WTC11 (cell line): ENCODE measurements around the gene LPAR3. TPM values are rescaled to one million over a fixed set of nuclear protein-coding genes. Genes with fewer than 3 reads are reported as not detected.

Experiments
- ATAC-seq: fragments of 200-7000 bp; cut with Tn5 transposase; 2 replicates; pipeline ENCODE4 v1.10.0; 2021; ENCODE audit warnings: mild to moderate bottlenecking, moderate library complexity
- CTCF ChIA-PET: fragments of 300-600 bp; sonication (Branson Sonifier 250); formaldehyde crosslinking; loops from one replicate; lab custom pipeline; 2021; ENCODE audit warnings: antibody characterized with exemption; lab: Charles Lee
- POLR2A ChIA-PET: fragments of 350-600 bp; sonication (Branson Sonifier 250); formaldehyde crosslinking; loops from one replicate; lab custom pipeline; 2021; ENCODE audit warnings: antibody characterized with exemption; lab: Charles Lee
- DNase-seq: peaks from one replicate; pipeline ENCODE4 v3.0.0; 2021; ENCODE audit warnings: low spot score
- H3K27ac Mint-ChIP-seq: 2 replicates; pipeline ENCODE4 v1.8.0; 2021; ENCODE audit warnings: mixed read lengths
- H3K27me3 Mint-ChIP-seq: 2 replicates; pipeline ENCODE4 v1.8.0; 2021; ENCODE audit warnings: low read depth, mild to moderate bottlenecking, moderate library complexity, mixed read lengths
- H3K36me3 Mint-ChIP-seq: 2 replicates; pipeline ENCODE4 v1.8.0; 2021; ENCODE audit warnings: mixed read lengths
- H3K4me1 Mint-ChIP-seq: 2 replicates; pipeline ENCODE4 v1.8.0; 2022; ENCODE audit warnings: mixed read lengths
- H3K4me3 Mint-ChIP-seq: 2 replicates; pipeline ENCODE4 v1.8.0; 2021; ENCODE audit warnings: mild to moderate bottlenecking, moderate library complexity, mixed read lengths
- H3K9me3 Mint-ChIP-seq: 2 replicates; pipeline ENCODE4 v1.8.0; 2021; ENCODE audit warnings: mixed read lengths
- AR ChIP-seq: fragments of 250-450 bp; sonication (Bioruptor Pico); IDR thresholded peaks from 2 replicates; pipeline ENCODE4 v1.9.0; 2021; ENCODE audit warnings: mild to moderate bottlenecking
- CBFB ChIP-seq: sonication (generic); formaldehyde crosslinking; IDR thresholded peaks from 2 replicates; pipeline ENCODE4 v1.8.1; 2022; ENCODE audit warnings: mild to moderate bottlenecking, low read depth, missing genetic modification reagents
- CREB1 ChIP-seq: sonication (generic); formaldehyde crosslinking; IDR thresholded peaks from 2 replicates; pipeline ENCODE4 v1.8.0; 2023; ENCODE audit warnings: mild to moderate bottlenecking, missing genetic modification reagents
- CREM ChIP-seq: sonication (generic); formaldehyde crosslinking; IDR thresholded peaks from 2 replicates; pipeline ENCODE4 v1.8.1; 2022; ENCODE audit warnings: mild to moderate bottlenecking, missing genetic modification reagents, moderate library complexity
- E2F4 ChIP-seq: sonication (generic); formaldehyde crosslinking; IDR thresholded peaks from 2 replicates; pipeline ENCODE4 v1.8.1; 2022; ENCODE audit warnings: low read depth, mild to moderate bottlenecking, moderate library complexity, missing genetic modification reagents, borderline replicate concordance
- FOXJ3 ChIP-seq: sonication (generic); formaldehyde crosslinking; IDR thresholded peaks from 2 replicates; pipeline ENCODE4 v1.9.0; 2021; ENCODE audit warnings: missing genetic modification reagents, mild to moderate bottlenecking, borderline replicate concordance
- JAZF1 ChIP-seq: fragments of 250-450 bp; sonication (Bioruptor Pico); IDR thresholded peaks from 2 replicates; pipeline ENCODE4 v1.9.0; 2021; ENCODE audit warnings: moderate library complexity, mild to moderate bottlenecking, inconsistent platforms
- JUN ChIP-seq: sonication (generic); formaldehyde crosslinking; IDR thresholded peaks from 2 replicates; pipeline ENCODE4 v1.8.0; 2023; ENCODE audit warnings: mild to moderate bottlenecking, missing genetic modification reagents
- KAT7 ChIP-seq: sonication (generic); formaldehyde crosslinking; IDR thresholded peaks from 2 replicates; pipeline ENCODE4 v1.8.1; 2023; ENCODE audit warnings: missing genetic modification reagents, mild to moderate bottlenecking, borderline replicate concordance
- MAX ChIP-seq: sonication (generic); formaldehyde crosslinking; IDR thresholded peaks from 2 replicates; pipeline ENCODE4 v1.8.0; 2022; ENCODE audit warnings: mild to moderate bottlenecking, missing genetic modification reagents
- NR2C2 ChIP-seq: sonication (generic); formaldehyde crosslinking; IDR thresholded peaks from 2 replicates; pipeline ENCODE4 v1.8.0; 2022; ENCODE audit warnings: mild to moderate bottlenecking, missing genetic modification reagents
- SMAD4 ChIP-seq: sonication (generic); formaldehyde crosslinking; IDR thresholded peaks from 2 replicates; pipeline ENCODE4 v1.8.0; 2022; ENCODE audit warnings: mild to moderate bottlenecking, missing genetic modification reagents
- STAT6 ChIP-seq: sonication (generic); formaldehyde crosslinking; conservative IDR thresholded peaks from 2 replicates; pipeline ENCODE4 v1.8.1; 2023; ENCODE audit warnings: mild to moderate bottlenecking, low read depth, missing genetic modification reagents, moderate library complexity
- ZBTB21 ChIP-seq: sonication (generic); formaldehyde crosslinking; IDR thresholded peaks from 2 replicates; pipeline ENCODE4 v1.8.1; 2023; ENCODE audit warnings: mild to moderate bottlenecking, missing genetic modification reagents, borderline replicate concordance
- ZNF138 ChIP-seq: sonication (generic); formaldehyde crosslinking; conservative IDR thresholded peaks from 2 replicates; pipeline ENCODE4 v1.8.1; 2022; ENCODE audit warnings: mild to moderate bottlenecking, moderate library complexity, missing genetic modification reagents
- ZNF232 ChIP-seq: sonication (generic); formaldehyde crosslinking; IDR thresholded peaks from 2 replicates; pipeline ENCODE4 v1.8.0; 2022; ENCODE audit warnings: mild to moderate bottlenecking, missing genetic modification reagents
- ZNF396 ChIP-seq: fragments of 250-450 bp; sonication (Bioruptor Pico); IDR thresholded peaks from 2 replicates; pipeline ENCODE4 v1.8.0; 2021; ENCODE audit warnings: mild to moderate bottlenecking, moderate library complexity, borderline replicate concordance
- total RNA-seq: library from RNA; stranded (reverse); gene quantifications from 3 replicates; pipeline ENCODE4 v1.2.3, GENCODE V29; 2021
- TF ChIP-seq, protein P1 (sequence below): sonication (generic); formaldehyde crosslinking; IDR thresholded peaks from 2 replicates; pipeline ENCODE4 v1.8.1; 2023; ENCODE audit warnings: mild to moderate bottlenecking, missing genetic modification reagents, borderline replicate concordance
- TF ChIP-seq, protein P2 (sequence below): fragments of 250-450 bp; sonication (Bioruptor Pico); IDR thresholded peaks from 2 replicates; pipeline ENCODE4 v1.9.0; 2021; ENCODE audit warnings: mild to moderate bottlenecking
- TF ChIP-seq, protein P3 (sequence below): fragments of 250-450 bp; sonication (Bioruptor Pico); IDR thresholded peaks from 2 replicates; pipeline ENCODE4 v2.1.2; 2022; ENCODE audit warnings: mild to moderate bottlenecking, moderate library complexity
- TF ChIP-seq, protein P4 (sequence below): sonication (generic); formaldehyde crosslinking; conservative IDR thresholded peaks from 2 replicates; pipeline ENCODE4 v1.8.1; 2022; ENCODE audit warnings: mild to moderate bottlenecking, missing genetic modification reagents

Gene LPAR3
- total RNA-seq, 1 experiment from 2014 or later: 33.3 TPM

DNA sequence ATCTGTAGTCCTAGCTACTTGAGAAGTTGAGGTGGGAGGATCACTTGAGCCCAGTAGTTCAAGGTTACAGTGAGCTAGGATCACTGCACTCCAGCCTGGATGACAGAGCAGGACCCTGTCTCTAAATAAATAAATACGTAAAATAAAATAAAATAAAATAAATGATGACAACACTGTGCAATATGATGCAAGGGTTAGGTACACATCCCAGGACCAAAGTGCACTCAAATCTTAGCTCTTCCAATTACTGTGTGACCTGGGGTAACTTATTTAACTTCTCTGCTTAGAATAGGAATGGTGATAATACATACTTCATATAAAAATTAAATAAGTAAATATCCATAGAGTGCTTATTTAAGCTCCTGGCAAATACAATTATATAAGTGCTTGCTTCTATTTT lies 53.5 kb downstream of the LPAR3 start (continued):
- TF ChIP-seq, protein P1, sequence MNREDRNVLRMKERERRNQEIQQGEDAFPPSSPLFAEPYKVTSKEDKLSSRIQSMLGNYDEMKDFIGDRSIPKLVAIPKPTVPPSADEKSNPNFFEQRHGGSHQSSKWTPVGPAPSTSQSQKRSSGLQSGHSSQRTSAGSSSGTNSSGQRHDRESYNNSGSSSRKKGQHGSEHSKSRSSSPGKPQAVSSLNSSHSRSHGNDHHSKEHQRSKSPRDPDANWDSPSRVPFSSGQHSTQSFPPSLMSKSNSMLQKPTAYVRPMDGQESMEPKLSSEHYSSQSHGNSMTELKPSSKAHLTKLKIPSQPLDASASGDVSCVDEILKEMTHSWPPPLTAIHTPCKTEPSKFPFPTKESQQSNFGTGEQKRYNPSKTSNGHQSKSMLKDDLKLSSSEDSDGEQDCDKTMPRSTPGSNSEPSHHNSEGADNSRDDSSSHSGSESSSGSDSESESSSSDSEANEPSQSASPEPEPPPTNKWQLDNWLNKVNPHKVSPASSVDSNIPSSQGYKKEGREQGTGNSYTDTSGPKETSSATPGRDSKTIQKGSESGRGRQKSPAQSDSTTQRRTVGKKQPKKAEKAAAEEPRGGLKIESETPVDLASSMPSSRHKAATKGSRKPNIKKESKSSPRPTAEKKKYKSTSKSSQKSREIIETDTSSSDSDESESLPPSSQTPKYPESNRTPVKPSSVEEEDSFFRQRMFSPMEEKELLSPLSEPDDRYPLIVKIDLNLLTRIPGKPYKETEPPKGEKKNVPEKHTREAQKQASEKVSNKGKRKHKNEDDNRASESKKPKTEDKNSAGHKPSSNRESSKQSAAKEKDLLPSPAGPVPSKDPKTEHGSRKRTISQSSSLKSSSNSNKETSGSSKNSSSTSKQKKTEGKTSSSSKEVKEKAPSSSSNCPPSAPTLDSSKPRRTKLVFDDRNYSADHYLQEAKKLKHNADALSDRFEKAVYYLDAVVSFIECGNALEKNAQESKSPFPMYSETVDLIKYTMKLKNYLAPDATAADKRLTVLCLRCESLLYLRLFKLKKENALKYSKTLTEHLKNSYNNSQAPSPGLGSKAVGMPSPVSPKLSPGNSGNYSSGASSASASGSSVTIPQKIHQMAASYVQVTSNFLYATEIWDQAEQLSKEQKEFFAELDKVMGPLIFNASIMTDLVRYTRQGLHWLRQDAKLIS: no peak
- TF ChIP-seq ZNF396 (CRISPR knock-in tag): no peak
- TF ChIP-seq KAT7 (CRISPR knock-in tag): no peak
- TF ChIP-seq SMAD4 (CRISPR knock-in tag): no peak
- no peak for TF ChIP-seq NR2C2 (CRISPR knock-in tag)
- TF ChIP-seq CBFB: no peak
- no peak for TF ChIP-seq JUN (CRISPR knock-in tag)
- no peak for TF ChIP-seq ZNF232 (CRISPR knock-in tag)
- TF ChIP-seq, all 79 proteins: peak for 0

DNA sequence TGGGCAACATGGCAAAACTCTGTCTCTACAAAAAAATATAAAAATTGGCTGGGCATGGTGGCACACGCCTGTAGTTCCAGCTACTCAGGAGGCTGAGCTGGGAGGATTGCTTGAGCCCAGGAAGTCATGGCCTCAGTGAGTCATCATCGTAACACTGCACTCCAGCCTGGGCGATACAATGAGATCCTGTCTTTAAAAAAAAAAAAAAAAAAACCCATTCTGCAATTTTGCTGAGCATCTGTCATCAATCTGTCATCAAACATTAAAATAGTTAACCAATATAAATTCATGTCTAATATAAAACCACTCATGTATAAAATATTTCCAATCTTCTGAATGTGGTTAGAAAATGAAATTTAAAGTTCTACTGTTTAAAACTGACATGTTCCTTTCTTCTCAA lies 56.9 kb downstream of the LPAR3 start:
- ChIA-PET POLR2A (no interaction called here), CTCF (interaction anchor here (0.9 kb wide), 1 partner anchor 61 kb away, joined by 6 read pairs; no protein-coding TSS in a partner anchor)
- no peaks in the 10 kb centered on the region for H3K9me3 Mint-ChIP-seq
- H3K4me1 Mint-ChIP-seq: no peaks in the 10 kb centered on the region
- H3K27ac Mint-ChIP-seq: no peak overlapping the region
- H3K36me3 Mint-ChIP-seq: no peaks in the 10 kb centered on the region
- no peaks in the 10 kb centered on the region for H3K27me3 Mint-ChIP-seq
- TF ChIP-seq STAT6 (no peak), MAX (CRISPR knock-in tag) (no peak), CREM (CRISPR knock-in tag) (no peak), E2F4 (no peak)
- TF ChIP-seq, protein P2, sequence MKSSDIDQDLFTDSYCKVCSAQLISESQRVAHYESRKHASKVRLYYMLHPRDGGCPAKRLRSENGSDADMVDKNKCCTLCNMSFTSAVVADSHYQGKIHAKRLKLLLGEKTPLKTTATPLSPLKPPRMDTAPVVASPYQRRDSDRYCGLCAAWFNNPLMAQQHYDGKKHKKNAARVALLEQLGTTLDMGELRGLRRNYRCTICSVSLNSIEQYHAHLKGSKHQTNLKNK (CRISPR knock-in tag): no peak
- TF ChIP-seq, all 79 proteins: peak for 0
- H3K4me3 Mint-ChIP-seq: no peak overlapping the region
- no peak for DNase-seq
- no peak for ATAC-seq

- ChIA-PET CTCF (no interaction called here), POLR2A (no interaction called here)
- no peak for DNase-seq
- H3K27me3 Mint-ChIP-seq: no peaks in the 10 kb centered on the region
- TF ChIP-seq, protein P3, sequence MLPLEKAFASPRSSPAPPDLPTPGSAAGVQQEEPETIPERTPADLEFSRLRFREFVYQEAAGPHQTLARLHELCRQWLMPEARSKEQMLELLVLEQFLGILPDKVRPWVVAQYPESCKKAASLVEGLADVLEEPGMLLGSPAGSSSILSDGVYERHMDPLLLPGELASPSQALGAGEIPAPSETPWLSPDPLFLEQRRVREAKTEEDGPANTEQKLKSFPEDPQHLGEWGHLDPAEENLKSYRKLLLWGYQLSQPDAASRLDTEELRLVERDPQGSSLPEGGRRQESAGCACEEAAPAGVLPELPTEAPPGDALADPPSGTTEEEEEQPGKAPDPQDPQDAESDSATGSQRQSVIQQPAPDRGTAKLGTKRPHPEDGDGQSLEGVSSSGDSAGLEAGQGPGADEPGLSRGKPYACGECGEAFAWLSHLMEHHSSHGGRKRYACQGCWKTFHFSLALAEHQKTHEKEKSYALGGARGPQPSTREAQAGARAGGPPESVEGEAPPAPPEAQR: no peak
- TF ChIP-seq, protein P4, sequence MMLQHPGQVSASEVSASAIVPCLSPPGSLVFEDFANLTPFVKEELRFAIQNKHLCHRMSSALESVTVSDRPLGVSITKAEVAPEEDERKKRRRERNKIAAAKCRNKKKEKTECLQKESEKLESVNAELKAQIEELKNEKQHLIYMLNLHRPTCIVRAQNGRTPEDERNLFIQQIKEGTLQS (CRISPR knock-in tag): no peak
- TF ChIP-seq ZBTB21 (no peak), ZNF138 (CRISPR knock-in tag) (no peak), AR (CRISPR knock-in tag) (no peak), CREB1 (no peak), MAX (CRISPR knock-in tag) (no peak), FOXJ3 (CRISPR knock-in tag) (no peak), JAZF1 (no peak)
- no peak for ATAC-seq
- H3K4me1 Mint-ChIP-seq: peaks cover 5% of the 10 kb centered on the region
- no peaks in the 10 kb centered on the region; the same call in 1 of the 2 replicates for H3K36me3 Mint-ChIP-seq
- H3K27ac Mint-ChIP-seq: no peak overlapping the region
- H3K9me3 Mint-ChIP-seq: no peaks in the 10 kb centered on the region
- H3K4me3 Mint-ChIP-seq: no peak overlapping the region
These were observed 57.8 kb downstream of the LPAR3 start for GRCh38 chr1:84835169-84835568.
